Breast epithelium (tissue), 3 donors: ENCODE results near the gene CDH4.
"Not testable (repeated sequence)": the region's sequence is repeated elsewhere in the genome, so short reads cannot be mapped to it uniquely, and the experiment has no call there.

Experiments used
- CTCF ChIP-seq, 3 donors: fragments of 450-650 bp; IDR thresholded peaks; one replicate each; pipeline ENCODE4 v1.5.1; 2016 to 2017; ENCODE audit warnings: antibody characterized with exemption in 3 of 3, mild to moderate bottlenecking in 3 of 3, moderate library complexity in 3 of 3
- POLR2A ChIP-seq: fragments of 450-650 bp; IDR thresholded peaks from one replicate; pipeline ENCODE4 v1.6.1; 2016; ENCODE audit warnings: antibody characterized with exemption, mild to moderate bottlenecking, moderate library complexity
- POLR2AphosphoS5 ChIP-seq, 3 donors: sonication (generic); formaldehyde crosslinking; IDR thresholded peaks; one replicate each; pipeline ENCODE4 v1.6.1; 2017; ENCODE audit warnings: antibody characterized with exemption in 3 of 3

- not testable (repeated sequence) for TF ChIP-seq POLR2A; CTCF (IDR thresholded peaks at IDR 0.05); POLR2AphosphoS5 (IDR thresholded peaks at IDR 0.05)
Observed at GRCh38 chr20:61971595-61971994, 719.5 kb downstream of the CDH4 start.
